IMR-90 (cell line): ENCODE results near the gene ARHGEF7.

Source experiments
- BHLHE40 ChIP-seq: fragments of 150-350 bp; IDR thresholded peaks from 2 replicates; pipeline ENCODE4 v1.6.1; 2016; ENCODE audit warnings: mild to moderate bottlenecking, low read depth, low read length
- MAFK ChIP-seq: IDR thresholded peaks from 2 replicates; pipeline ENCODE4 v1.6.1; 2012; ENCODE audit warnings: low read depth, low read length, improper control_type of control experiment
- POLR2A ChIP-seq: IDR thresholded peaks from 2 replicates; pipeline ENCODE4 v1.6.1; 2012; ENCODE audit warnings: mild to moderate bottlenecking, low read depth, low read length
- RAD21 ChIP-seq: IDR thresholded peaks from 2 replicates; pipeline ENCODE4 v1.6.1; 2012; ENCODE audit warnings: low read length, improper control_type of control experiment
- RFX5 ChIP-seq: IDR thresholded peaks from 2 replicates; pipeline ENCODE4 v1.8.0; 2012; ENCODE audit warnings: low read depth, mild to moderate bottlenecking, low read length, moderate library complexity
- SMC3 ChIP-seq: fragments of 150-350 bp; IDR thresholded peaks from 2 replicates; pipeline ENCODE4 v1.6.1; 2016; ENCODE audit warnings: low read depth, mild to moderate bottlenecking, antibody characterized with exemption, low read length, moderate library complexity
- TF ChIP-seq, protein P1 (sequence below): conservative IDR thresholded peaks from 2 replicates; pipeline ENCODE4 v1.5.1; 2012; ENCODE audit warnings: mild to moderate bottlenecking, low read depth, low read length, improper control_type of control experiment
- TF ChIP-seq, protein P2 (sequence below): fragments of 150-350 bp; IDR thresholded peaks from 2 replicates; pipeline ENCODE4 v1.6.1; 2017; ENCODE audit warnings: mild to moderate bottlenecking, antibody characterized with exemption, low read length, low read depth

DNA sequence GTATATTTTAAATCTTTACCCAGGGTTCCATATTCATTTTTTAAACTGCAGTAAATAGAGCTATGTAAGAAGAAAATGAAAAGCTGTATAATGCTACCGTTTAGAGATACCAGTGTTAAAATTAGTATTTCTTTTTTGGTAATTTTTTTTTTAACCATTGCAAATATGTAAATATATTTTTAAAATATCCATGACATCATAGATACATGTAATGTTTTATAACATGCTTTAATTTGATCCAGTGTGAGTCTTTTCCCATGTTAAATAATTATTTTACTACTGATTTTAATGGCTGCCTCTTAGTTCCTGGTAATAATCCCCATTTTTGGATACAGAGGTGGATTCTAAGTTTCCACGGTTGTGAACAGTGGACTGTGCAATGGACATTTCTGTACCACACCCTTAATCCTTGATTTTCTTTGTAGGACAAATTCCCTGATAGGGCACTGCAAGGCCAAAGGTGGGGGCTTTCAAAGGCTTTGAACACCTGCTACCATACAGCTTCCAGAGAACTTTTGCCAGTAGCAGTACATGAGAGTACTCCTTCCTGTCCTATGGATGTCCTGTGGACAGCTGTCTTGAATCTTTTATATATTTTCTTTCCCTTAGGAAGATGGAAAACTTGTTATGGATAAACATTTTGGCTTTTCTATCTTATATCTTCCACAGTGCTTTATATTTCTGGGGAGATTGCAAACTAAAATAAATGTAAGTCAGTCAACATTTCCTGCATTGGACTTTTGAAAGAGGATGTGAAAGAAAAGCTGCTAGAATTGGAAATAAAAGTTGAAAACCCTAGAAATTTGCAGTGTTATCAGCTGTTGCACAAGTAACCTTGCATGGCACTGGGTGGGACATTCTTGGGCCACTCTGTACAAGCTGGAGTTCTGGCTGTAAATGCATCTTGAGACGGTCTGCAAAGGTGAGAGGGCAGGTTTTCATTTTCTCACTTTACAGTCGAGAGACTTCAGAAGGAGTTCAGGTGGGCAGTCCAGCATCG is 46.8 kb downstream of the ARHGEF7 start:
- TF ChIP-seq, protein P1, sequence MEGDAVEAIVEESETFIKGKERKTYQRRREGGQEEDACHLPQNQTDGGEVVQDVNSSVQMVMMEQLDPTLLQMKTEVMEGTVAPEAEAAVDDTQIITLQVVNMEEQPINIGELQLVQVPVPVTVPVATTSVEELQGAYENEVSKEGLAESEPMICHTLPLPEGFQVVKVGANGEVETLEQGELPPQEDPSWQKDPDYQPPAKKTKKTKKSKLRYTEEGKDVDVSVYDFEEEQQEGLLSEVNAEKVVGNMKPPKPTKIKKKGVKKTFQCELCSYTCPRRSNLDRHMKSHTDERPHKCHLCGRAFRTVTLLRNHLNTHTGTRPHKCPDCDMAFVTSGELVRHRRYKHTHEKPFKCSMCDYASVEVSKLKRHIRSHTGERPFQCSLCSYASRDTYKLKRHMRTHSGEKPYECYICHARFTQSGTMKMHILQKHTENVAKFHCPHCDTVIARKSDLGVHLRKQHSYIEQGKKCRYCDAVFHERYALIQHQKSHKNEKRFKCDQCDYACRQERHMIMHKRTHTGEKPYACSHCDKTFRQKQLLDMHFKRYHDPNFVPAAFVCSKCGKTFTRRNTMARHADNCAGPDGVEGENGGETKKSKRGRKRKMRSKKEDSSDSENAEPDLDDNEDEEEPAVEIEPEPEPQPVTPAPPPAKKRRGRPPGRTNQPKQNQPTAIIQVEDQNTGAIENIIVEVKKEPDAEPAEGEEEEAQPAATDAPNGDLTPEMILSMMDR, result no peak
- TF ChIP-seq BHLHE40 (no peak), SMC3 (no peak), POLR2A (no peak), MAFK (no peak), RAD21 (no peak), RFX5 (no peak)
- TF ChIP-seq, protein P2, sequence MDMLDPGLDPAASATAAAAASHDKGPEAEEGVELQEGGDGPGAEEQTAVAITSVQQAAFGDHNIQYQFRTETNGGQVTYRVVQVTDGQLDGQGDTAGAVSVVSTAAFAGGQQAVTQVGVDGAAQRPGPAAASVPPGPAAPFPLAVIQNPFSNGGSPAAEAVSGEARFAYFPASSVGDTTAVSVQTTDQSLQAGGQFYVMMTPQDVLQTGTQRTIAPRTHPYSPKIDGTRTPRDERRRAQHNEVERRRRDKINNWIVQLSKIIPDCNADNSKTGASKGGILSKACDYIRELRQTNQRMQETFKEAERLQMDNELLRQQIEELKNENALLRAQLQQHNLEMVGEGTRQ, result no peak
